Duodenal mucosa (tissue), 2 donors: ENCODE measurements around the gene NT5C1A.

Experiments
- H3K27ac ChIP-seq: one replicate; pipeline ENCODE4 v1.7.0; 2013; ENCODE audit warnings: low read depth, low read length
- H3K27me3 ChIP-seq, 2 donors: one replicate each; pipeline ENCODE4 v1.7.0; 2013; ENCODE audit warnings: low read length in 2 of 2, control low read depth in 1 of 2; ENCODE audit not compliant: insufficient read depth in 2 of 2, control insufficient read depth in 1 of 2
- H3K36me3 ChIP-seq, 2 donors: one replicate each; pipeline ENCODE4 v1.7.0; 2013; ENCODE audit warnings: low read length in 2 of 2, control low read depth in 1 of 2; ENCODE audit not compliant: insufficient read depth in 2 of 2, control insufficient read depth in 1 of 2
- H3K4me1 ChIP-seq, 2 donors: one replicate each; pipeline ENCODE4 v1.7.0; 2013; ENCODE audit warnings: low read length in 2 of 2, control low read depth in 1 of 2; ENCODE audit not compliant: insufficient read depth in 2 of 2, control insufficient read depth in 1 of 2
- H3K4me3 ChIP-seq, 2 donors: one replicate each; pipeline ENCODE4 v1.7.0; 2013; ENCODE audit warnings: low read length in 2 of 2, low read depth in 1 of 2
- H3K9ac ChIP-seq, 2 donors: one replicate each; pipeline ENCODE4 v1.7.0; 2013; ENCODE audit warnings: low read length in 2 of 2, low read depth in 1 of 2
- H3K9me3 ChIP-seq, 2 donors: one replicate each; pipeline ENCODE4 v1.7.0; 2013; ENCODE audit warnings: low read length in 2 of 2, control low read depth in 1 of 2; ENCODE audit not compliant: control insufficient read depth in 1 of 2

The NT5C1A gene

GRCh38 chr1:39632682-39633417, 39.1 kb downstream of the NT5C1A start:
- Histone ChIP-seq H3K9ac (no peak overlapping the region), H3K27ac (no peak overlapping the region), H3K4me3 (no peak overlapping the region), H3K36me3 (peaks cover 0 to 2% of the 10 kb centered on the region in 2 donors), H3K4me1 (no peaks in the 10 kb centered on the region), H3K9me3 (no peaks in the 10 kb centered on the region), H3K27me3 (peaks cover 10 to 11% of the 10 kb centered on the region in 2 donors)

GRCh38 chr1:39632323-39632681, 39.6 kb downstream of the NT5C1A start:
- Histone ChIP-seq H3K36me3 (peaks cover 0 to 2% of the 10 kb centered on the region in 2 donors), H3K27me3 (peaks cover 10 to 11% of the 10 kb centered on the region in 2 donors), H3K4me3 (no peak overlapping the region), H3K4me1 (no peaks in the 10 kb centered on the region), H3K9me3 (no peaks in the 10 kb centered on the region), H3K27ac (no peak overlapping the region), H3K9ac (no peak overlapping the region)

GRCh38 chr1:39631361-39632322, 40.3 kb downstream of the NT5C1A start:
- H3K9me3 ChIP-seq, result no peaks in the 10 kb centered on the region

GRCh38 chr1:39628807-39629350, 43.0 kb downstream of the NT5C1A start:
- Histone ChIP-seq H3K4me3 (no peak overlapping the region), H3K4me1 (no peaks in the 10 kb centered on the region), H3K27ac (no peak overlapping the region), H3K27me3 (peaks cover 5 to 10% of the 10 kb centered on the region in 2 donors), H3K36me3 (peaks cover 0 to 2% of the 10 kb centered on the region in 2 donors), H3K9ac (no peak overlapping the region), H3K9me3 (no peaks in the 10 kb centered on the region)

More at GRCh38 chr1:39631361-39632322, 40.3 kb downstream of the NT5C1A start:
- peaks cover 10 to 11% of the 10 kb centered on the region in 2 donors for H3K27me3 ChIP-seq
- no peak overlapping the region for H3K9ac ChIP-seq
- H3K4me3 ChIP-seq, result no peak overlapping the region
- no peak overlapping the region for H3K27ac ChIP-seq
- peaks cover 0 to 2% of the 10 kb centered on the region in 2 donors for H3K36me3 ChIP-seq
- no peaks in the 10 kb centered on the region for H3K4me1 ChIP-seq

GRCh38 chr1:39626646-39627045, 45.3 kb downstream of the NT5C1A start:
- H3K4me3 ChIP-seq, result no peak overlapping the region
- H3K9me3 ChIP-seq, result no peaks in the 10 kb centered on the region
- H3K4me1 ChIP-seq, result no peaks in the 10 kb centered on the region
- H3K27me3 ChIP-seq, result no peaks in the 10 kb centered on the region
- H3K27ac ChIP-seq, result no peak overlapping the region
- peaks cover 0 to under 1% of the 10 kb centered on the region in 2 donors for H3K36me3 ChIP-seq
- no peak overlapping the region for H3K9ac ChIP-seq

GRCh38 chr1:39625462-39626273, 46.2 kb downstream of the NT5C1A start:
- no peaks in the 10 kb centered on the region for H3K9me3 ChIP-seq
- H3K27me3 ChIP-seq, result no peaks in the 10 kb centered on the region
- H3K36me3 ChIP-seq, result no peaks in the 10 kb centered on the region
- H3K9ac ChIP-seq, result no peak overlapping the region
- H3K4me1 ChIP-seq, result no peaks in the 10 kb centered on the region
- H3K27ac ChIP-seq, result no peak overlapping the region
- H3K4me3 ChIP-seq, result no peak overlapping the region

GRCh38 chr1:39625009-39625408, 46.9 kb downstream of the NT5C1A start:
- no peaks in the 10 kb centered on the region for H3K36me3 ChIP-seq
- no peaks in the 10 kb centered on the region for H3K27me3 ChIP-seq
- H3K27ac ChIP-seq, result no peak overlapping the region
- no peak overlapping the region for H3K4me3 ChIP-seq
- H3K4me1 ChIP-seq, result no peaks in the 10 kb centered on the region
- no peaks in the 10 kb centered on the region for H3K9me3 ChIP-seq
- no peak overlapping the region for H3K9ac ChIP-seq

GRCh38 chr1:39623053-39623452, 48.9 kb downstream of the NT5C1A start:
- no peaks in the 10 kb centered on the region for H3K36me3 ChIP-seq
- H3K9ac ChIP-seq, result no peak overlapping the region
- H3K4me3 ChIP-seq, result no peak overlapping the region
- H3K27ac ChIP-seq, result no peak overlapping the region
- no peaks in the 10 kb centered on the region for H3K27me3 ChIP-seq
- no peaks in the 10 kb centered on the region for H3K9me3 ChIP-seq
- no peaks in the 10 kb centered on the region for H3K4me1 ChIP-seq

- Histone ChIP-seq H3K9ac (no peak overlapping the region), H3K27me3 (no peaks in the 10 kb centered on the region), H3K4me1 (no peaks in the 10 kb centered on the region), H3K27ac (no peak overlapping the region), H3K9me3 (no peaks in the 10 kb centered on the region), H3K4me3 (no peak overlapping the region), H3K36me3 (no peaks in the 10 kb centered on the region)
Measured at GRCh38 chr1:39622427-39622826, 49.5 kb downstream of the NT5C1A start.
